HepG2 (cell line): Measurements from ENCODE around the gene PGPEP1. TPM values are rescaled to one million over a fixed set of nuclear protein-coding genes. Genes with fewer than 3 reads are reported as not detected.

Experiments
- ATAD3A ChIP-seq: sonication (generic); formaldehyde crosslinking; IDR thresholded peaks from 2 replicates; pipeline ENCODE4 v1.4.0; 2020; ENCODE audit warnings: missing genetic modification reagents
- DNMT3B ChIP-seq: conservative IDR thresholded peaks from 2 replicates; pipeline ENCODE4 v1.6.1; 2016; ENCODE audit warnings: missing biosample characterization, control low read depth
- GABPA ChIP-seq, 2 experiments: IDR thresholded peaks; 2 replicates each; pipeline ENCODE4 v1.6.1; 2011 to 2016; ENCODE audit warnings: low read depth in 2 of 2, low read length in 1 of 2, missing biosample characterization in 1 of 2, missing genetic modification characterization in 1 of 2
- HNRNPLL ChIP-seq: fragments of 200-400 bp; formaldehyde crosslinking; IDR thresholded peaks from 2 replicates; pipeline ENCODE4 v1.6.1; 2017; ENCODE audit warnings: mild to moderate bottlenecking, low read depth, low read length; ENCODE audit not compliant: poor library complexity, severe bottlenecking
- KDM6A ChIP-seq: IDR thresholded peaks from 2 replicates; pipeline ENCODE4 v1.6.1; 2016; ENCODE audit warnings: low read depth
- KLF13 ChIP-seq: sonication (generic); formaldehyde crosslinking; IDR thresholded peaks from 2 replicates; pipeline ENCODE4 v1.4.0; 2020; ENCODE audit warnings: mild to moderate bottlenecking, missing genetic modification reagents
- MNT ChIP-seq: fragments of 450-650 bp; IDR thresholded peaks from 2 replicates; pipeline ENCODE4 v1.6.1; 2016
- MYNN ChIP-seq: sonication (generic); formaldehyde crosslinking; IDR thresholded peaks from 2 replicates; pipeline ENCODE4 v1.4.0; 2020; ENCODE audit warnings: mild to moderate bottlenecking, low read depth, missing genetic modification reagents
- PAX8 ChIP-seq: sonication (generic); formaldehyde crosslinking; IDR thresholded peaks from 2 replicates; pipeline ENCODE4 v1.8.0; 2022; ENCODE audit warnings: mild to moderate bottlenecking, missing genetic modification reagents, borderline replicate concordance
- PHB2 ChIP-seq: fragments of 450-650 bp; IDR thresholded peaks from 2 replicates; pipeline ENCODE4 v1.6.1; 2018; ENCODE audit not compliant: partially characterized antibody
- PPARG ChIP-seq: conservative IDR thresholded peaks from 2 replicates; pipeline ENCODE4 v1.6.1; 2016; ENCODE audit warnings: missing biosample characterization, missing genetic modification reagents
- RARA ChIP-seq: IDR thresholded peaks from 2 replicates; pipeline ENCODE4 v1.6.1; 2016; ENCODE audit warnings: missing genetic modification reagents, missing compliant biosample characterization
- RBM39 ChIP-seq: fragments of 200-400 bp; formaldehyde crosslinking; IDR thresholded peaks from one replicate; pipeline ENCODE4 v1.6.1; 2018; ENCODE audit warnings: antibody characterized with exemption, mild to moderate bottlenecking, low read depth, low read length; ENCODE audit not compliant: poor library complexity, severe bottlenecking
- RXRA ChIP-seq: sonication (generic); formaldehyde crosslinking; IDR thresholded peaks from 2 replicates; pipeline ENCODE4 v1.5.1; 2020; ENCODE audit warnings: missing genetic modification reagents
- TGIF2 ChIP-seq: IDR thresholded peaks from 2 replicates; pipeline ENCODE4 v1.6.1; 2016; ENCODE audit warnings: control low read depth, missing compliant biosample characterization
- THRA ChIP-seq: sonication (generic); formaldehyde crosslinking; IDR thresholded peaks from 2 replicates; pipeline ENCODE4 v1.4.0; 2020; ENCODE audit warnings: missing genetic modification reagents, borderline replicate concordance
- TRIM24 ChIP-seq: sonication (generic); formaldehyde crosslinking; IDR thresholded peaks from 2 replicates; pipeline ENCODE4 v1.8.0; 2022; ENCODE audit warnings: mild to moderate bottlenecking, missing genetic modification reagents
- ZBTB46 ChIP-seq: sonication (generic); formaldehyde crosslinking; IDR thresholded peaks from 2 replicates; pipeline ENCODE4 v1.4.0; 2020; ENCODE audit warnings: mild to moderate bottlenecking, missing genetic modification reagents, borderline replicate concordance
- ZFP36L2 ChIP-seq: sonication (generic); formaldehyde crosslinking; IDR thresholded peaks from 2 replicates; pipeline ENCODE4 v1.4.0; 2020; ENCODE audit warnings: missing genetic modification reagents
- ZMYM3 ChIP-seq: sonication (generic); formaldehyde crosslinking; IDR thresholded peaks from 2 replicates; pipeline ENCODE4 v1.5.1; 2020; ENCODE audit warnings: mild to moderate bottlenecking, missing genetic modification reagents
- ZNF121 ChIP-seq: sonication (generic); formaldehyde crosslinking; IDR thresholded peaks from 2 replicates; pipeline ENCODE4 v1.5.0; 2020; ENCODE audit warnings: mild to moderate bottlenecking, missing genetic modification reagents
- ZNF232 ChIP-seq: sonication (generic); formaldehyde crosslinking; IDR thresholded peaks from 2 replicates; pipeline ENCODE4 v1.4.0; 2020; ENCODE audit warnings: missing genetic modification reagents, borderline replicate concordance
- ZNF414 ChIP-seq: sonication (generic); formaldehyde crosslinking; IDR thresholded peaks from 2 replicates; pipeline ENCODE4 v1.5.0; 2020; ENCODE audit warnings: missing genetic modification reagents
- ZNF660 ChIP-seq: sonication (generic); formaldehyde crosslinking; IDR thresholded peaks from 2 replicates; pipeline ENCODE4 v1.5.1; 2020; ENCODE audit warnings: mild to moderate bottlenecking, low read depth, missing genetic modification reagents, borderline replicate concordance
- ZNF777 ChIP-seq: sonication (generic); formaldehyde crosslinking; IDR thresholded peaks from 2 replicates; pipeline ENCODE4 v1.4.0; 2020; ENCODE audit warnings: missing genetic modification reagents
- polyA plus RNA-seq, 8 experiments: library from polyadenylated mRNA; depleted of rRNA in 3 of 8; stranded (reverse) in 7 of 8; unstranded in 1 of 8; fragments of >200 nt; fragmentation: Illumina TruSeq in 4 of 8; extraction: Trizol in 4 of 8; gene quantifications; 2 replicates each; pipeline versions ENCODE4 v1.2.1 to v1.2.3, GENCODE V29; 2011 to 2016; ENCODE audit warnings: low read depth in 4 of 8, missing spikeins in 1 of 8, mixed read lengths in 1 of 8; ENCODE audit not compliant: insufficient read depth in 1 of 8
- total RNA-seq, 5 experiments: library from RNA; depleted of rRNA; stranded (reverse); fragments of >200 nt; fragmentation: Illumina TruSeq; extraction: Trizol; gene quantifications; 2 replicates each; pipeline ENCODE4 v1.2.3, GENCODE V29; 2016; ENCODE audit warnings: low read depth in 1 of 5

Gene PGPEP1
- total and polyA plus RNA-seq, 2 of the 13 experiments (the other 11 are each of a cell fraction or from before 2014, with no cell fraction given), result 53.1 to 56.6 TPM

- TF ChIP-seq THRA (CRISPR knock-in tag) (peak; percentile 95), GABPA (IDR thresholded peaks at IDR 0.05; ENCODE audit: low read depth, low read length) (no peak), GABPA (CRISPR knock-in tag; IDR thresholded peaks at IDR 0.05; ENCODE audit: low read depth) (peak; percentile 82), PHB2 (no peak), RARA (CRISPR knock-in tag) (peak; percentile 98), ZMYM3 (peak; percentile 83), KLF13 (CRISPR knock-in tag) (no peak), ZNF777 (CRISPR knock-in tag) (no peak), PPARG (CRISPR knock-in tag) (peak; percentile 78), ZNF414 (peak; percentile 44; the same call in 1 of the 2 replicates), ZBTB46 (CRISPR knock-in tag) (0 out of 2 replicates have a peak, but pooled peaks have one; percentile 38), MYNN (CRISPR knock-in tag) (no peak), ZNF121 (CRISPR knock-in tag) (peak; percentile 82), DNMT3B (CRISPR knock-in tag) (no peak), ZNF232 (CRISPR knock-in tag) (no peak; the same call in 1 of the 2 replicates), KDM6A (no peak), RXRA (CRISPR knock-in tag) (peak; percentile 75; the same call in 1 of the 2 replicates), ZFP36L2 (CRISPR knock-in tag) (no peak), PAX8 (CRISPR knock-in tag) (no peak), ATAD3A (no peak), TRIM24 (CRISPR knock-in tag) (no peak), RBM39 (no peak), HNRNPLL (no peak), TGIF2 (CRISPR knock-in tag) (no peak; the same call in 1 of the 2 replicates), ZNF660 (CRISPR knock-in tag) (no peak), MNT (no peak)
These were observed 24.6 kb downstream of the PGPEP1 start (continued) for GRCh38 chr19:18364826-18365528.
